ENCODE results near the gene DLG2. TPM values are rescaled to one million over a fixed set of nuclear protein-coding genes. Genes with fewer than 3 reads are reported as not detected.
A peak's percentile ranks its signal among the peaks of the same experiment; 100 is the strongest.

DLG2 gene
- total RNA-seq, 1 donor from 2014 or later: 2.1 TPM

GRCh38 chr11:85603220-85603619 is 23.9 kb downstream of the DLG2 start:
- Mint-ChIP-seq H3K27me3 (ENCODE audit: low read depth) (no peaks in the 10 kb centered on the region), H3K27ac (ENCODE audit: unreplicated experiment) (no peak overlapping the region), H3K4me3 (no peak overlapping the region), H3K9me3 (peaks cover 8% of the 10 kb centered on the region), H3K36me3 (ENCODE audit: low read depth) (no peaks in the 10 kb centered on the region), H3K4me1 (no peaks in the 10 kb centered on the region)
- DNase-seq (ENCODE audit: low read depth, low spot score): no peak
- TF ChIP-seq CTCF (conservative IDR thresholded peaks at IDR 0.05): no peak

- Mint-ChIP-seq H3K27ac (ENCODE audit: unreplicated experiment) (no peak overlapping the region), H3K36me3 (ENCODE audit: low read depth) (no peaks in the 10 kb centered on the region), H3K9me3 (peaks cover 7% of the 10 kb centered on the region), H3K27me3 (ENCODE audit: low read depth) (no peaks in the 10 kb centered on the region), H3K4me3 (no peak overlapping the region), H3K4me1 (no peaks in the 10 kb centered on the region)
- DNase-seq (ENCODE audit: low read depth, low spot score): no peak
- TF ChIP-seq CTCF (conservative IDR thresholded peaks at IDR 0.05): no peak
These were observed 24.5 kb downstream of the DLG2 start for GRCh38 chr11:85602526-85603213.

- no peak for TF ChIP-seq CTCF (conservative IDR thresholded peaks at IDR 0.05)
- Mint-ChIP-seq H3K4me3 (no peak overlapping the region), H3K4me1 (no peaks in the 10 kb centered on the region), H3K36me3 (ENCODE audit: low read depth) (no peaks in the 10 kb centered on the region), H3K9me3 (no peaks in the 10 kb centered on the region), H3K27ac (ENCODE audit: unreplicated experiment) (no peak overlapping the region), H3K27me3 (ENCODE audit: low read depth) (no peaks in the 10 kb centered on the region)
- DNase-seq (ENCODE audit: low read depth, low spot score): no peak
These were observed 28.1 kb downstream of the DLG2 start for GRCh38 chr11:85599083-85599482.

- Mint-ChIP-seq H3K27me3 (ENCODE audit: low read depth) (no peaks in the 10 kb centered on the region), H3K4me3 (no peak overlapping the region), H3K27ac (ENCODE audit: unreplicated experiment) (no peak overlapping the region), H3K36me3 (ENCODE audit: low read depth) (no peaks in the 10 kb centered on the region), H3K9me3 (no peaks in the 10 kb centered on the region), H3K4me1 (no peaks in the 10 kb centered on the region)
- no peak for DNase-seq (ENCODE audit: low read depth, low spot score)
- no peak for TF ChIP-seq CTCF (conservative IDR thresholded peaks at IDR 0.05)
These were observed 30.3 kb downstream of the DLG2 start for GRCh38 chr11:85596886-85597285.

GRCh38 chr11:85595285-85595884 is 31.8 kb downstream of the DLG2 start:
- peak; percentile 82 for TF ChIP-seq CTCF (conservative IDR thresholded peaks at IDR 0.05)
- H3K27me3 Mint-ChIP-seq (ENCODE audit: low read depth): no peaks in the 10 kb centered on the region
- H3K4me3 Mint-ChIP-seq: no peak overlapping the region
- no peaks in the 10 kb centered on the region for H3K9me3 Mint-ChIP-seq
- H3K4me1 Mint-ChIP-seq: no peaks in the 10 kb centered on the region
- no peak for DNase-seq (ENCODE audit: low read depth, low spot score)
- H3K27ac Mint-ChIP-seq (ENCODE audit: unreplicated experiment): no peak overlapping the region
- H3K36me3 Mint-ChIP-seq (ENCODE audit: low read depth): no peaks in the 10 kb centered on the region
